ENCODE data around the gene DCLK1.

The DCLK1 gene

GRCh38 chr13:35727881-35728280 lies 403.3 kb downstream of the DCLK1 start:
- H3K4me3 ChIP-seq (ENCODE audit: severe bottlenecking) = no peak overlapping the region
- no peaks in the 10 kb centered on the region for H3K4me1 ChIP-seq (ENCODE audit: insufficient read depth, poor library complexity, severe bottlenecking)
- DNase-seq (ENCODE audit: low spot score) = no peak
- no peaks in the 10 kb centered on the region for H3K36me3 ChIP-seq (ENCODE audit: low read depth)
- peak; percentile 56; the same call in 2 of the 3 replicates for ATAC-seq (ENCODE audit: low read depth)
- H3K27me3 ChIP-seq (ENCODE audit: insufficient read depth, poor library complexity, severe bottlenecking) = no peaks in the 10 kb centered on the region
- TF ChIP-seq CTCF (IDR thresholded peaks at IDR 0.05; ENCODE audit: poor library complexity, severe bottlenecking) = no peak
- no peak overlapping the region for H3K27ac ChIP-seq (ENCODE audit: poor library complexity, severe bottlenecking)
- no peaks in the 10 kb centered on the region for H3K9me3 ChIP-seq (ENCODE audit: severe bottlenecking)

GRCh38 chr13:35724446-35724845 lies 406.7 kb downstream of the DCLK1 start:
- Histone ChIP-seq H3K27me3 (ENCODE audit: insufficient read depth, poor library complexity, severe bottlenecking) (no peaks in the 10 kb centered on the region), H3K27ac (ENCODE audit: poor library complexity, severe bottlenecking) (no peak overlapping the region), H3K36me3 (ENCODE audit: low read depth) (no peaks in the 10 kb centered on the region), H3K4me1 (ENCODE audit: insufficient read depth, poor library complexity, severe bottlenecking) (no peaks in the 10 kb centered on the region), H3K4me3 (ENCODE audit: severe bottlenecking) (no peak overlapping the region), H3K9me3 (ENCODE audit: severe bottlenecking) (no peaks in the 10 kb centered on the region)
- no peak for DNase-seq (ENCODE audit: low spot score)
- no peak for TF ChIP-seq CTCF (IDR thresholded peaks at IDR 0.05; ENCODE audit: poor library complexity, severe bottlenecking)
- no peak for ATAC-seq (ENCODE audit: low read depth)

- no peak overlapping the region for H3K4me3 ChIP-seq (ENCODE audit: severe bottlenecking)
- ATAC-seq (ENCODE audit: low read depth) = no peak
Observed at GRCh38 chr13:35723821-35724220, 407.4 kb downstream of the DCLK1 start.

GRCh38 chr13:35723053-35723461 lies 408.1 kb downstream of the DCLK1 start:
- H3K9me3 ChIP-seq (ENCODE audit: severe bottlenecking) = no peaks in the 10 kb centered on the region
- DNase-seq (ENCODE audit: low spot score) (no peak), ATAC-seq (ENCODE audit: low read depth) (no peak)
- H3K4me1 ChIP-seq (ENCODE audit: insufficient read depth, poor library complexity, severe bottlenecking) = no peaks in the 10 kb centered on the region
- H3K36me3 ChIP-seq (ENCODE audit: low read depth) = no peaks in the 10 kb centered on the region
- no peak for TF ChIP-seq CTCF (IDR thresholded peaks at IDR 0.05; ENCODE audit: poor library complexity, severe bottlenecking)
- no peak overlapping the region for H3K27ac ChIP-seq (ENCODE audit: poor library complexity, severe bottlenecking)
- H3K27me3 ChIP-seq (ENCODE audit: insufficient read depth, poor library complexity, severe bottlenecking) = no peaks in the 10 kb centered on the region
- no peak overlapping the region for H3K4me3 ChIP-seq (ENCODE audit: severe bottlenecking)

More at GRCh38 chr13:35723821-35724220, 407.4 kb downstream of the DCLK1 start:
- no peaks in the 10 kb centered on the region for H3K9me3 ChIP-seq (ENCODE audit: severe bottlenecking)
- DNase-seq (ENCODE audit: low spot score) = no peak
- no peaks in the 10 kb centered on the region for H3K27me3 ChIP-seq (ENCODE audit: insufficient read depth, poor library complexity, severe bottlenecking)
- no peak overlapping the region for H3K27ac ChIP-seq (ENCODE audit: poor library complexity, severe bottlenecking)
- no peak for TF ChIP-seq CTCF (IDR thresholded peaks at IDR 0.05; ENCODE audit: poor library complexity, severe bottlenecking)
- no peaks in the 10 kb centered on the region for H3K36me3 ChIP-seq (ENCODE audit: low read depth)
- no peaks in the 10 kb centered on the region for H3K4me1 ChIP-seq (ENCODE audit: insufficient read depth, poor library complexity, severe bottlenecking)

GRCh38 chr13:35722458-35723052 lies 408.6 kb downstream of the DCLK1 start:
- no peak for TF ChIP-seq CTCF (IDR thresholded peaks at IDR 0.05; ENCODE audit: poor library complexity, severe bottlenecking)
- DNase-seq (ENCODE audit: low spot score) = no peak
- Histone ChIP-seq H3K9me3 (ENCODE audit: severe bottlenecking) (no peaks in the 10 kb centered on the region), H3K4me1 (ENCODE audit: insufficient read depth, poor library complexity, severe bottlenecking) (no peaks in the 10 kb centered on the region), H3K36me3 (ENCODE audit: low read depth) (no peaks in the 10 kb centered on the region), H3K4me3 (ENCODE audit: severe bottlenecking) (no peak overlapping the region), H3K27ac (ENCODE audit: poor library complexity, severe bottlenecking) (no peak overlapping the region), H3K27me3 (ENCODE audit: insufficient read depth, poor library complexity, severe bottlenecking) (no peaks in the 10 kb centered on the region)
- no peak for ATAC-seq (ENCODE audit: low read depth)
